Naive thymus-derived CD8-positive, alpha-beta T cell (primary cell): ENCODE results near the gene POF1B. TPM values are rescaled to one million over a fixed set of nuclear protein-coding genes. Genes with fewer than 3 reads are reported as not detected.

Source experiments
- polyA plus RNA-seq, 3 donors: library from polyadenylated mRNA; unstranded; fragments of 300-500 nt; fragmentation: Illumina TruSeq; gene quantifications; one replicate each; pipeline ENCODE4 v1.2.3, GENCODE V29; 2021
- total RNA-seq, 8 experiments: library from RNA in 2 of 8; stranded (reverse) in 2 of 8; gene quantifications; one replicate each; pipeline ENCODE4 v1.2.3 and lab custom pipeline; 2021 to 2026

The POF1B gene
- total and polyA plus RNA-seq, 5 experiments from 2014 or later: not detected

Other genes with a start within 250 kb of the POF1B start
- gene SATL1, start 135.9 kb downstream of the POF1B start, total RNA-seq: not detected
- not detected for gene SATL1, start 135.9 kb downstream of the POF1B start, polyA plus RNA-seq
- gene ZNF711, start 135.7 kb downstream of the POF1B start, total RNA-seq: 1 to 10 TPM; 2.1 to 2.3 TPM
- 1 to 10 TPM; 3.0 to 3.1 (median 3.1) TPM for gene ZNF711, start 135.7 kb downstream of the POF1B start, polyA plus RNA-seq